IMR-90 (cell line): ENCODE measurements around the gene MAP1LC3A.

Source experiments
- BHLHE40 ChIP-seq: fragments of 150-350 bp; IDR thresholded peaks from 2 replicates; pipeline ENCODE4 v1.6.1; 2016; ENCODE audit warnings: mild to moderate bottlenecking, low read depth, low read length
- CEBPB ChIP-seq: IDR thresholded peaks from 2 replicates; pipeline ENCODE4 v1.6.1; 2012; ENCODE audit warnings: low read depth, low read length, improper control_type of control experiment
- CHD1 ChIP-seq: IDR thresholded peaks from 2 replicates; pipeline ENCODE4 v1.6.1; 2012; ENCODE audit warnings: low read depth, low read length, improper control_type of control experiment
- CTCF ChIP-seq: conservative IDR thresholded peaks from 2 replicates; pipeline ENCODE4 v1.5.1; 2012; ENCODE audit warnings: mild to moderate bottlenecking, low read depth, low read length, improper control_type of control experiment
- POLR2A ChIP-seq: IDR thresholded peaks from 2 replicates; pipeline ENCODE4 v1.6.1; 2012; ENCODE audit warnings: mild to moderate bottlenecking, low read depth, low read length
- RFX5 ChIP-seq: IDR thresholded peaks from 2 replicates; pipeline ENCODE4 v1.8.0; 2012; ENCODE audit warnings: low read depth, mild to moderate bottlenecking, low read length, moderate library complexity
- SMC3 ChIP-seq: fragments of 150-350 bp; IDR thresholded peaks from 2 replicates; pipeline ENCODE4 v1.6.1; 2016; ENCODE audit warnings: low read depth, mild to moderate bottlenecking, antibody characterized with exemption, low read length, moderate library complexity
- USF2 ChIP-seq: fragments of 150-350 bp; IDR thresholded peaks from 2 replicates; pipeline ENCODE4 v1.6.1; 2017; ENCODE audit warnings: mild to moderate bottlenecking, antibody characterized with exemption, low read length, low read depth
- TF ChIP-seq, protein P1 (sequence below): fragments of 150-350 bp; IDR thresholded peaks from 2 replicates; pipeline ENCODE4 v1.6.1; 2016; ENCODE audit warnings: low read depth, mild to moderate bottlenecking, low read length, moderate library complexity, borderline replicate concordance

- TF ChIP-seq CTCF (no peak), POLR2A (no peak), USF2 (no peak), CEBPB (no peak), RFX5 (no peak), BHLHE40 (no peak), SMC3 (no peak), CHD1 (no peak)
- TF ChIP-seq, protein P1, sequence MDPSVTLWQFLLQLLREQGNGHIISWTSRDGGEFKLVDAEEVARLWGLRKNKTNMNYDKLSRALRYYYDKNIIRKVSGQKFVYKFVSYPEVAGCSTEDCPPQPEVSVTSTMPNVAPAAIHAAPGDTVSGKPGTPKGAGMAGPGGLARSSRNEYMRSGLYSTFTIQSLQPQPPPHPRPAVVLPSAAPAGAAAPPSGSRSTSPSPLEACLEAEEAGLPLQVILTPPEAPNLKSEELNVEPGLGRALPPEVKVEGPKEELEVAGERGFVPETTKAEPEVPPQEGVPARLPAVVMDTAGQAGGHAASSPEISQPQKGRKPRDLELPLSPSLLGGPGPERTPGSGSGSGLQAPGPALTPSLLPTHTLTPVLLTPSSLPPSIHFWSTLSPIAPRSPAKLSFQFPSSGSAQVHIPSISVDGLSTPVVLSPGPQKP = no peak
These were observed 5.1 kb upstream of the MAP1LC3A start for GRCh38 chr20:34553366-34553867.
